ENCODE measurements around the gene RAC2.

DNA sequence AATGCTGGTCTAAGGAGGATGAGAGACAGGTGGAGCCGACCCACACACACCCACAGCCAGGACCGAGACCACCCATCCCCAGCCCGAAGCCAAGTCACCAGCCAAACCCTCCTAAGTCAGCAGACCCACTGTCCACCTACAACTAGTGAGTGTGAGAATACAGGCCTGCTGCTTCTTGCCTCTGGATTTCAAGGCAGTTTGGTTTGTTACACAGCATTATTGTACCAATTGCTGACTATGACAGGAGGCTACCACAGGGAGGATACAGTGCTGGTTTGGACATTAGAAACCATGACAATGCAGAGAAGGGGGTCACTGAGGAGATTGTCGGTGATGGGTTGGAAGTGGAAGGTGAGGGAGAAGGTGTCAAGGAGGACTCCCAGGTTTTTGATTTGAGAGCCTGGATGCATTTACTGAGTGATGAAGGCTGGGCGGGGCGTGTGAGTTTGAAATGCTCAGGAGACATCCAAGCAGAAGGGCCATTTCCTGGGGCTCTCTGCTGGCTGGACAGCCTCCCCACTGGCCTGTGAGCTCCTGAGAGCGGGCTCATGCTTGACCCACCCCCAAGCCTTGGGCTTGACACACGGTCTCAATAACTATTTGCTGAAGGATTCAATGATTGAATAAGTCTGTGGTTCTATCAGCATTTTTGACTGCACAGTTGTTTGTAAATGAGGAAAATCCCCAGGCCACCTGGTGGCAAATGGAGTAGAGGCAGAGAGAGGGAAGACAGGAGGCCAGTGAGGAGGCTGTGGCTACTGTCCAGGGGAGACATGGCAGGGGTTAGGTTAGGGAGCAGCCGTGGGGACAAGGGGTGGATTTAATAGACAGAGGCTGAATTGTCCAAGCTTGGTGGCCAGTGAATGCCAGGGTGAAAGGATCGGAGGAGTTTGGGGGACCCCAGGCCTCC lies 22.4 kb downstream of the RAC2 start:
- TF ChIP-seq, protein P1, sequence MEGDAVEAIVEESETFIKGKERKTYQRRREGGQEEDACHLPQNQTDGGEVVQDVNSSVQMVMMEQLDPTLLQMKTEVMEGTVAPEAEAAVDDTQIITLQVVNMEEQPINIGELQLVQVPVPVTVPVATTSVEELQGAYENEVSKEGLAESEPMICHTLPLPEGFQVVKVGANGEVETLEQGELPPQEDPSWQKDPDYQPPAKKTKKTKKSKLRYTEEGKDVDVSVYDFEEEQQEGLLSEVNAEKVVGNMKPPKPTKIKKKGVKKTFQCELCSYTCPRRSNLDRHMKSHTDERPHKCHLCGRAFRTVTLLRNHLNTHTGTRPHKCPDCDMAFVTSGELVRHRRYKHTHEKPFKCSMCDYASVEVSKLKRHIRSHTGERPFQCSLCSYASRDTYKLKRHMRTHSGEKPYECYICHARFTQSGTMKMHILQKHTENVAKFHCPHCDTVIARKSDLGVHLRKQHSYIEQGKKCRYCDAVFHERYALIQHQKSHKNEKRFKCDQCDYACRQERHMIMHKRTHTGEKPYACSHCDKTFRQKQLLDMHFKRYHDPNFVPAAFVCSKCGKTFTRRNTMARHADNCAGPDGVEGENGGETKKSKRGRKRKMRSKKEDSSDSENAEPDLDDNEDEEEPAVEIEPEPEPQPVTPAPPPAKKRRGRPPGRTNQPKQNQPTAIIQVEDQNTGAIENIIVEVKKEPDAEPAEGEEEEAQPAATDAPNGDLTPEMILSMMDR (IDR thresholded peaks at IDR 0.05), result no peak
- no peak for TF ChIP-seq POLR2A (IDR thresholded peaks at IDR 0.05)
